D721Med (cell line): ENCODE results near the gene CAD.

ENCODE experiments used
- DNase-seq: peaks from one replicate; pipeline ENCODE4 v3.0.0; 2011; ENCODE audit warnings: low spot score; ENCODE audit not compliant: insufficient read length
- FAIRE-seq: peaks from 2 replicates; lab custom pipeline; 2011; peaks lifted over from hg19 to GRCh38; lab: Jason Lieb, UNC
- TF ChIP-seq, protein P1 (sequence below): IDR thresholded peaks from 2 replicates; pipeline ENCODE4 v1.5.1; 2012; ENCODE audit warnings: mild to moderate bottlenecking, control low read depth; ENCODE audit not compliant: insufficient read depth; ENCODE audit errors: missing control alignments

The CAD gene

DNA sequence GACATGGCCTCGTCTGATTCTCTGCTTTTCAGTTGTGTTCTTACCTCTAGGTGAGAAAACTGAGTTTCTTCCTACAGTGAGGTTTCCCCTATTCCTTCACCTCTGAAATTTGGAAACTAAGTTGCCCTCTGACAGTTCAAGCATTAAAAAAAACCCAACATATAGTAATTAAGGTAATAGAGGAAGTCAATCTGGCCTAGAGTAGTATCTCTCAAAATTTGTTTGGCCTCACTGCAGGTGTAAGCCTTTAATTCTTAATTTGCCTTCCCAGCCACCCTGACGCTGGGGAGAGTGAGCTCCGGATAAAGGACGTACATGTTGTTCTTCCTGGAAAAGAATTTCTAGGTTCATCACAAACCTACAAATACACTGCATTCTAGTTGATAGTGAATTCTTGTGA is 1.4 kb downstream of the CAD start:
- no peak for DNase-seq
- TF ChIP-seq, protein P1, sequence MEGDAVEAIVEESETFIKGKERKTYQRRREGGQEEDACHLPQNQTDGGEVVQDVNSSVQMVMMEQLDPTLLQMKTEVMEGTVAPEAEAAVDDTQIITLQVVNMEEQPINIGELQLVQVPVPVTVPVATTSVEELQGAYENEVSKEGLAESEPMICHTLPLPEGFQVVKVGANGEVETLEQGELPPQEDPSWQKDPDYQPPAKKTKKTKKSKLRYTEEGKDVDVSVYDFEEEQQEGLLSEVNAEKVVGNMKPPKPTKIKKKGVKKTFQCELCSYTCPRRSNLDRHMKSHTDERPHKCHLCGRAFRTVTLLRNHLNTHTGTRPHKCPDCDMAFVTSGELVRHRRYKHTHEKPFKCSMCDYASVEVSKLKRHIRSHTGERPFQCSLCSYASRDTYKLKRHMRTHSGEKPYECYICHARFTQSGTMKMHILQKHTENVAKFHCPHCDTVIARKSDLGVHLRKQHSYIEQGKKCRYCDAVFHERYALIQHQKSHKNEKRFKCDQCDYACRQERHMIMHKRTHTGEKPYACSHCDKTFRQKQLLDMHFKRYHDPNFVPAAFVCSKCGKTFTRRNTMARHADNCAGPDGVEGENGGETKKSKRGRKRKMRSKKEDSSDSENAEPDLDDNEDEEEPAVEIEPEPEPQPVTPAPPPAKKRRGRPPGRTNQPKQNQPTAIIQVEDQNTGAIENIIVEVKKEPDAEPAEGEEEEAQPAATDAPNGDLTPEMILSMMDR = no peak
- FAIRE-seq = no peak

DNA sequence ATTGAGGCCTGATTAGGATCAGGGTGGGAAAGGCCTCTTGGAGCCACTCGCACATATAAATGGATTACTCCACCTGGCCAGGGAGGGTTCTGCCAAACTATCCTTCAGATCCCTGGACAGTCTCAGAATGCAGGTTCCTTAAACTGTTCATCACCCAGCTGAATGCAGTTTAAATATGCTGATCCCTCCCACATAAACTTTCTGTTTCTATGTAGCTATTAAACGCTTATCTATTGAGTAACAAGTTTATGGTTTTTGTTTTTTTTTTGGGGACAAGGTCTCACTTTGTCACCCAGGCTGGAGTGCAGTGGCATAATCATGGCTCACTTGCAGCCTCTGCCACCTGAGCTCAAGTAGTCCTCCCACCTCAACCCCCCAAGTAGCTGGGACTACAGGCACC is 1.9 kb downstream of the CAD start:
- TF ChIP-seq, protein P1 = no peak
- FAIRE-seq = no peak
- no peak for DNase-seq

DNA sequence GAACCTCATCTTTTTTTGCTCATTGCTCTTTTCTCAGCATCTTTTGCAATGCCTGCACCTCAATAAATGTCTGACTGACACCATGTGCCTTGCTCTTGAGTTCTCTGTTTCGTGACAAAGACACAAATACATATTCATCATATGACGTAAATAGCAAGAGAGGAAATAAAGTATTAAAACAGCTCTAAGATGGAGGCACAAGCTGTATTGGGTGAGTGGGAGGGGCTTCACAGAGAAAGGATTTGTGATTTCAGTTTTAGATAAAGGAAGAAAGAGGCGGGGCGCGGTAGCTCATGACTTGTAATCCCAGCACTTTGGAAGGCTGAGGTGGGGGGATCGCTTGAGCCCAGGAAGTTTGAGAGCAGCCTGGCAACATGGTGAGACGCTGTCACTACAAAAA is 2.9 kb downstream of the CAD start:
- DNase-seq = no peak
- TF ChIP-seq, protein P1 = no peak
- FAIRE-seq = no peak

DNA sequence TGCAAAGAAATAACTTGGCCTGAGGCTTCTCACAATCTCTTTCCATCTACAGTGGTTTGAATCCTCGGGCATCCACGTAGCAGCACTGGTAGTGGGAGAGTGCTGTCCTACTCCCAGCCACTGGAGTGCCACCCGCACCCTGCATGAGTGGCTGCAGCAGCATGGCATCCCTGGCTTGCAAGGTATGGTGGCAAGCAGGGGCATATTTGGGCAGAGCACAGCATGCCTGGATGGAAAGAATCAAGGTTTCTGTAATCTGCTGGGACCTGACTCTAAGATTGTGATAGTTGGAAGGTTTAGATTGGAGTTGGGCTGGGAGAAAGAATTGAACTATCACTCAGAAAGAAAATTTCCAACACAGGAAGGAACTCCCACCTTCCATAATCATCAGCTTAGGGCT is 4.0 kb downstream of the CAD start:
- FAIRE-seq = no peak

DNA sequence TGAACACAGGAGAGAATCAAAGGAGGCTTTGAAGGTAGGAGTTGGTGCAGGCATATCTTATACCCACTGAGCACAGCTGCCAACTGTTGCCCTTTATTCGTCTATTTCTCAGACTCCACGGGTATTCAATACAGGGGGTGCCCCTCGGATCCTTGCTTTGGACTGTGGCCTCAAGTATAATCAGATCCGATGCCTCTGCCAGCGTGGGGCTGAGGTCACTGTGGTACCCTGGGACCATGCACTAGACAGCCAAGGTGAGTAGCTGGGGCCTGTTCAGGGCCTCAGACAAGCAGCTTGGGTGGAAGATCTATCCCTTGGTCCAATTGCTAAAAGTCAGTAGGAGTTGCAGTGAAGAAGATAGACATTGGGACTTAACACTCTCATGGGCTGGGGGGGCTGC is 5.2 kb downstream of the CAD start:
- DNase-seq (no peak), FAIRE-seq (no peak)
- TF ChIP-seq, protein P1 = no peak

More for the DNA sequence above, 4.0 kb downstream of the CAD start:
- TF ChIP-seq, protein P1 = no peak
- DNase-seq = no peak

DNA sequence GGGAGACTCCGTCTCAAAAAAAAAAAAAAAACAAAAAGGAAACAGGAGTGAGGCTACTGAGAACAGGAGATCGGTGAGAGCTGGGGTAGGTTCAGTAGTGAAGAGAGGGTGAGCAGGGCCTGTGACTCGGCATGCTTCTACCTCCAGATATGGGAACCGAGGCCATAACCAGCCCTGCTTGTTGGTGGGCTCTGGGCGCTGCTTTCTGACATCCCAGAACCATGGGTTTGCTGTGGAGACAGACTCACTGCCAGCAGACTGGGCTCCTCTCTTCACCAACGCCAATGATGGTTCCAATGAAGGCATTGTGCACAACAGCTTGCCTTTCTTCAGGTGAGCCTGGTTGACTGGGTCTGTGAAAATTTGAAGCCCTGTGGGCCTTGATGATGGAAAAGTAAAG is 6.2 kb downstream of the CAD start:
- FAIRE-seq (no peak), DNase-seq (no peak)
- TF ChIP-seq, protein P1 = no peak

DNA sequence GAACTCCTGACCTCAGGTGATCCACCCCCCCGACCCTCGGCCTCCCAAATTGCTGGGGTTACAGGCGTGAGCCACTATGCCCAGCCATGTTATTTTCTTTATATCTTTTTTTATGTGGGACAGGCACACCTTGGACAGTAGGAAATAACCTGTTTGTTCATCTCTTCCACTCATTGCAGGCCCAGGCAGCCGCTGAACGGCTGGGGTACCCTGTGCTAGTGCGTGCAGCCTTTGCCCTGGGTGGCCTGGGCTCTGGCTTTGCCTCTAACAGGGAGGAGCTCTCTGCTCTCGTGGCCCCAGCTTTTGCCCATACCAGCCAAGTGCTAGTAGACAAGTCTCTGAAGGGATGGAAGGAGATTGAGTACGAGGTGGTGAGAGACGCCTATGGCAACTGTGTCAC is 8.4 kb downstream of the CAD start:
- no peak for FAIRE-seq
- no peak for DNase-seq
- TF ChIP-seq, protein P1 = no peak
